ENCODE measurements around the gene BST1. TPM values are rescaled to one million over a fixed set of nuclear protein-coding genes. Genes with fewer than 3 reads are reported as not detected.

Gene BST1
- total and polyA plus RNA-seq, 10 of the 15 experiments (the other 5 are each of a cell fraction or from before 2014, with no cell fraction given), result 0.04 to 0.42 (median 0.11) TPM; not detected in 1

DNA sequence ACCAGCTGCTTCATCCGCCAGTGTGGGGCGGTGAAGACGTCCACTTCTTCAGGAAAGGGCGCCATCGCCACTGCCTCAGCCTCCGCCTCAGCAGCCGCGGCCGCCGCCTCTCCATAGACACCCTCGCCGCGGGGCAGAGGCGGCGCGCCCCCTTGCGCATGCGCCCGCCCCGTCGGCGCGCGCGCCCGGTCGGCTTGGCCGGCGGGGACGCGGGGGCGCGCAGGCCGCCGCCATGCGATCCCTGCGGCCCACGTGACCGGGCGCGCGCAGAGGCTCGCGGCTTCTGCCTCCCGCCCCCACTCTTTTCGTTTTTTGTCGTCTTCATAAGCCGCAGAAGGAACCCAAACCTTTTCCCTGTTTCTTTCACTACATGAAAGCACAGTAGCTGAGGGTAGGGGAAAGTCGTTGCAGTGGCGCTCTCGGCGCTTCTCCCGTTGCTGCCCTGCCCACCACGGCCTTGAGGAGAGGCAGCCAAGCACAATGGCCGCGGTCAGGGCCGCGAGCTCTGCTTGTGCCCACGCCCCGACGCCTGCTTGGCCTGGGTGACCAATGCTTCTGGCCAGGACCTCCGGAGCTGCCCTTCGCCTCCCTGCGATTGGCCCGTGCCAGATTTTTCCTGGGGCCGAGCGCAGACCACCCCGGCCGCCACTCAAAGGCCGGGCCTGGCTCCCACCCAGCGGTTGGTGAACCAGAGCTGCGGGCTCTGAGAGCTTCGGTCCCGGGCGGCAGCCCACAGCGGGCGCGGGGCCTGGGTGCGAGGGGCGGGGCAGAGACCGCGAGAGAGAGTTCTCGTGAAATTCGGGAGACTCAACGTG lies 47.4 kb upstream of the BST1 start, which contains the start of gene FBXL5 (continued):
- TF ChIP-seq ESRRA (IDR thresholded peaks at IDR 0.05; ENCODE audit: low read length), result no peak
- TF ChIP-seq ASH2L (IDR thresholded peaks at IDR 0.05; ENCODE audit: borderline replicate concordance, low read depth), result no peak
- no peak for TF ChIP-seq KAT2A (conservative IDR thresholded peaks at IDR 0.05; ENCODE audit: control insufficient read depth, low read depth, low read length)
- TF ChIP-seq, protein P1, sequence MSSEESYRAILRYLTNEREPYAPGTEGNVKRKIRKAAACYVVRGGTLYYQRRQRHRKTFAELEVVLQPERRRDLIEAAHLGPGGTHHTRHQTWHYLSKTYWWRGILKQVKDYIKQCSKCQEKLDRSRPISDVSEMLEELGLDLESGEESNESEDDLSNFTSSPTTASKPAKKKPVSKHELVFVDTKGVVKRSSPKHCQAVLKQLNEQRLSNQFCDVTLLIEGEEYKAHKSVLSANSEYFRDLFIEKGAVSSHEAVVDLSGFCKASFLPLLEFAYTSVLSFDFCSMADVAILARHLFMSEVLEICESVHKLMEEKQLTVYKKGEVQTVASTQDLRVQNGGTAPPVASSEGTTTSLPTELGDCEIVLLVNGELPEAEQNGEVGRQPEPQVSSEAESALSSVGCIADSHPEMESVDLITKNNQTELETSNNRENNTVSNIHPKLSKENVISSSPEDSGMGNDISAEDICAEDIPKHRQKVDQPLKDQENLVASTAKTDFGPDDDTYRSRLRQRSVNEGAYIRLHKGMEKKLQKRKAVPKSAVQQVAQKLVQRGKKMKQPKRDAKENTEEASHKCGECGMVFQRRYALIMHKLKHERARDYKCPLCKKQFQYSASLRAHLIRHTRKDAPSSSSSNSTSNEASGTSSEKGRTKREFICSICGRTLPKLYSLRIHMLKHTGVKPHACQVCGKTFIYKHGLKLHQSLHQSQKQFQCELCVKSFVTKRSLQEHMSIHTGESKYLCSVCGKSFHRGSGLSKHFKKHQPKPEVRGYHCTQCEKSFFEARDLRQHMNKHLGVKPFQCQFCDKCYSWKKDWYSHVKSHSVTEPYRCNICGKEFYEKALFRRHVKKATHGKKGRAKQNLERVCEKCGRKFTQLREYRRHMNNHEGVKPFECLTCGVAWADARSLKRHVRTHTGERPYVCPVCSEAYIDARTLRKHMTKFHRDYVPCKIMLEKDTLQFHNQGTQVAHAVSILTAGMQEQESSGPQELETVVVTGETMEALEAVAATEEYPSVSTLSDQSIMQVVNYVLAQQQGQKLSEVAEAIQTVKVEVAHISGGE (CRISPR knock-in tag; IDR thresholded peaks at IDR 0.05), result no peak
- TF ChIP-seq EGR1 (IDR thresholded peaks at IDR 0.05; ENCODE audit: borderline replicate concordance in 1 of 2, low read depth in 2 of 2, low read length in 2 of 2), result peak in 1 of 2 experiments; percentile 72; a peak in 1 of 3 replicates
- TF ChIP-seq, protein P2, sequence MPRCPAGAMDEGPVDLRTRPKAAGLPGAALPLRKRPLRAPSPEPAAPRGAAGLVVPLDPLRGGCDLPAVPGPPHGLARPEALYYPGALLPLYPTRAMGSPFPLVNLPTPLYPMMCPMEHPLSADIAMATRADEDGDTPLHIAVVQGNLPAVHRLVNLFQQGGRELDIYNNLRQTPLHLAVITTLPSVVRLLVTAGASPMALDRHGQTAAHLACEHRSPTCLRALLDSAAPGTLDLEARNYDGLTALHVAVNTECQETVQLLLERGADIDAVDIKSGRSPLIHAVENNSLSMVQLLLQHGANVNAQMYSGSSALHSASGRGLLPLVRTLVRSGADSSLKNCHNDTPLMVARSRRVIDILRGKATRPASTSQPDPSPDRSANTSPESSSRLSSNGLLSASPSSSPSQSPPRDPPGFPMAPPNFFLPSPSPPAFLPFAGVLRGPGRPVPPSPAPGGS (IDR thresholded peaks at IDR 0.05; ENCODE audit: borderline replicate concordance, insufficient read depth, low read depth, low read length, poor library complexity, severe bottlenecking), result peak; percentile 16
- no peak for TF ChIP-seq BRCA1 (IDR thresholded peaks at IDR 0.05; ENCODE audit: low read depth, low read length)
- TF ChIP-seq, protein P3, sequence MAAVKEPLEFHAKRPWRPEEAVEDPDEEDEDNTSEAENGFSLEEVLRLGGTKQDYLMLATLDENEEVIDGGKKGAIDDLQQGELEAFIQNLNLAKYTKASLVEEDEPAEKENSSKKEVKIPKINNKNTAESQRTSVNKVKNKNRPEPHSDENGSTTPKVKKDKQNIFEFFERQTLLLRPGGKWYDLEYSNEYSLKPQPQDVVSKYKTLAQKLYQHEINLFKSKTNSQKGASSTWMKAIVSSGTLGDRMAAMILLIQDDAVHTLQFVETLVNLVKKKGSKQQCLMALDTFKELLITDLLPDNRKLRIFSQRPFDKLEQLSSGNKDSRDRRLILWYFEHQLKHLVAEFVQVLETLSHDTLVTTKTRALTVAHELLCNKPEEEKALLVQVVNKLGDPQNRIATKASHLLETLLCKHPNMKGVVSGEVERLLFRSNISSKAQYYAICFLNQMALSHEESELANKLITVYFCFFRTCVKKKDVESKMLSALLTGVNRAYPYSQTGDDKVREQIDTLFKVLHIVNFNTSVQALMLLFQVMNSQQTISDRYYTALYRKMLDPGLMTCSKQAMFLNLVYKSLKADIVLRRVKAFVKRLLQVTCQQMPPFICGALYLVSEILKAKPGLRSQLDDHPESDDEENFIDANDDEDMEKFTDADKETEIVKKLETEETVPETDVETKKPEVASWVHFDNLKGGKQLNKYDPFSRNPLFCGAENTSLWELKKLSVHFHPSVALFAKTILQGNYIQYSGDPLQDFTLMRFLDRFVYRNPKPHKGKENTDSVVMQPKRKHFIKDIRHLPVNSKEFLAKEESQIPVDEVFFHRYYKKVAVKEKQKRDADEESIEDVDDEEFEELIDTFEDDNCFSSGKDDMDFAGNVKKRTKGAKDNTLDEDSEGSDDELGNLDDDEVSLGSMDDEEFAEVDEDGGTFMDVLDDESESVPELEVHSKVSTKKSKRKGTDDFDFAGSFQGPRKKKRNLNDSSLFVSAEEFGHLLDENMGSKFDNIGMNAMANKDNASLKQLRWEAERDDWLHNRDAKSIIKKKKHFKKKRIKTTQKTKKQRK (IDR thresholded peaks at IDR 0.05; ENCODE audit: low read depth, low read length), result no peak
- TF ChIP-seq DPF2 (IDR thresholded peaks at IDR 0.05), result peak; percentile 25; the same call in 1 of the 2 replicates
- TF ChIP-seq ZNF207 (IDR thresholded peaks at IDR 0.05; ENCODE audit: borderline replicate concordance), result no peak
- 0 out of 2 replicates have a peak, but pooled peaks have one; percentile 7 for TF ChIP-seq SMARCA5 (IDR thresholded peaks at IDR 0.05)
- TF ChIP-seq, protein P4, sequence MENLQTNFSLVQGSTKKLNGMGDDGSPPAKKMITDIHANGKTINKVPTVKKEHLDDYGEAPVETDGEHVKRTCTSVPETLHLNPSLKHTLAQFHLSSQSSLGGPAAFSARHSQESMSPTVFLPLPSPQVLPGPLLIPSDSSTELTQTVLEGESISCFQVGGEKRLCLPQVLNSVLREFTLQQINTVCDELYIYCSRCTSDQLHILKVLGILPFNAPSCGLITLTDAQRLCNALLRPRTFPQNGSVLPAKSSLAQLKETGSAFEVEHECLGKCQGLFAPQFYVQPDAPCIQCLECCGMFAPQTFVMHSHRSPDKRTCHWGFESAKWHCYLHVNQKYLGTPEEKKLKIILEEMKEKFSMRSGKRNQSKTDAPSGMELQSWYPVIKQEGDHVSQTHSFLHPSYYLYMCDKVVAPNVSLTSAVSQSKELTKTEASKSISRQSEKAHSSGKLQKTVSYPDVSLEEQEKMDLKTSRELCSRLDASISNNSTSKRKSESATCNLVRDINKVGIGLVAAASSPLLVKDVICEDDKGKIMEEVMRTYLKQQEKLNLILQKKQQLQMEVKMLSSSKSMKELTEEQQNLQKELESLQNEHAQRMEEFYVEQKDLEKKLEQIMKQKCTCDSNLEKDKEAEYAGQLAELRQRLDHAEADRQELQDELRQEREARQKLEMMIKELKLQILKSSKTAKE (IDR thresholded peaks at IDR 0.05; ENCODE audit: low read depth, poor library complexity, severe bottlenecking), result no peak
- TF ChIP-seq, protein P5, sequence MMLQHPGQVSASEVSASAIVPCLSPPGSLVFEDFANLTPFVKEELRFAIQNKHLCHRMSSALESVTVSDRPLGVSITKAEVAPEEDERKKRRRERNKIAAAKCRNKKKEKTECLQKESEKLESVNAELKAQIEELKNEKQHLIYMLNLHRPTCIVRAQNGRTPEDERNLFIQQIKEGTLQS (IDR thresholded peaks at IDR 0.05; ENCODE audit: borderline replicate concordance, extremely low read depth, low read depth, low read length), result peak; percentile 67; the same call in 1 of the 2 replicates
- TF ChIP-seq SUPT20H (IDR thresholded peaks at IDR 0.05; ENCODE audit: borderline replicate concordance, control insufficient read depth, low read depth, low read length), result no peak
- TF ChIP-seq CBX5 (IDR thresholded peaks at IDR 0.05; ENCODE audit: low read depth), result peak; percentile 47; the same call in 1 of the 2 replicates
- no peak for TF ChIP-seq JUND (IDR thresholded peaks at IDR 0.05; ENCODE audit: low read depth, low read length)
- peak; percentile 74 for TF ChIP-seq RUNX3 (IDR thresholded peaks at IDR 0.05; ENCODE audit: low read length)
